A204.1 (cell line): ENCODE data around the gene ATM.
"Not testable (repeated sequence)": the region's sequence is repeated elsewhere in the genome, so short reads cannot be mapped to it uniquely, and the experiment has no call there.

Experiments used
- FAIRE-seq: peaks from 2 replicates; lab custom pipeline; 2012; peaks lifted over from hg19 to GRCh38; lab: Jason Lieb, UNC

ATM gene

DNA sequence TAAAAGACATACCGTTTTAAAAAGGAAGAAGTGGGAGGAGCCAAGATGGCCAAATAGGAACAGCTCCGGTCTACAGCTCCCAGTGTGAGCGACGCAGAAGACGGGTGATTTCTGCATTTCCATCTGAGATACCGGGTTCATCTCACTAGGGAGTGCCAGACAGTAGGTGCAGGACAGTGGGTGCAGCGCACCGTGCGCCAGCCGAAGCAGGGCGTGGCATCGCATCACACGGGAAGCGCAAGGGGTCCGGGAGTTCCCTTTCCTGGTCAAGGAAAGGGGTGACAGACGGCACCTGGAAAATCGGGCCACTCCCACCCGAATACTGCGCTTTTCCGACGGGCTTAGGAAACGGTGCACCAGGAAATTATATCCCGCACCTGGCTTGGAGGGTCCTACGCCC is 150.6 kb downstream of the ATM start:
- not testable (repeated sequence) for FAIRE-seq

DNA sequence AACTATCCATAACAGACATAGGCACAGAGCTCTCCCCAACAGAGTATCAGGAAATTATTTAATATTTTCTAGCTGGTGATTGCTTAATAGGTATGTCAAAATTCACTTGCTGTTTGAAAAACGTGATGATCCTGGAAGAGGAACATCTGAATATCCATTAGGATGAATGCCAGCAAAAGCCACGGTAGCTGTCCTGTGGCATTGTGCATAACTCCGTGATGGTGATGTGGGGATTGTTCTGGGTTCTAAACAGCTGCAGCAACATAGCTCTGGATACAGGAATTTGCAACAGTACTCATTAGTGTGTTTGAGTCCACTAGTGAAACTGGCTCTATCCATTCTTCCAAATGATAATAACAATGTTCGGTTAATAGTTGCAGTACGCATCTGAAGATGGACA is 165.7 kb downstream of the ATM start:
- no peak for FAIRE-seq

DNA sequence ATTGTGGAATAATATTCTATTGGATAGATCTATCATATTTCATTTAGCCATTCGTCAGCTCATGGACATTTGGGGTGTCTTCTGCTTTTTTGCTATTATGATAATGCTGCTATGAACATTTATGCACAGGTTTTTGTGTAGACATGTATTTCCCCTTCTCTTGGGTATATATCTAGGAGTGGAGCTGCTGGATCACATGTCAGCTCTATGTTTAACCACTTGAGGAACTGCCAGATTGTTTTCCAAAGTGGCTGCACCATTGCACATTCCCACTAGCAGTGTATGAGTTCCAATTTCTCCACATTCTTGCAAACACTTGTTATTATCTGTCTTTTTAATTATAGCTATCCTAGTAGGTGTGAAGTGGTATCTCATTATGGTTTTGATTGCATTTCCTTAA is 169.5 kb downstream of the ATM start:
- no peak for FAIRE-seq

DNA sequence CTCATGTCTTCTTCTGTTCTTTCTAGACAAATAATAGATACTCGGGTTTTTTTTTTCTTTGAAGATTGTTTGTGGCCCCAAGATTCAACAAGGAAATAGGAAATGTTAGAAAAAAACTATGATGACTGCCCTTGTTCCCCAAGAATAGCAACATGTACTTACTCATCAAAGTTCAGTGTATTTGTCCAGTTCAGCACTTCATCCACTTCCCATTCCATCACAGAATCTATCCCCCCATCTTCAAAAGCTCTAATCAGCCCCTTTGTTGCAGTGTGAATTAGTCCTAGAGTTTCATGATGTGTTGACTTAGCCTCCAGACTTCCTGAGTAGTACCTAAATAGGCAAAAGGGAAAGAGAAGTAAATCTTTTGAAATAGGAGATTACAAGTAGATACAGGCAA is 170.2 kb downstream of the ATM start:
- FAIRE-seq, result no peak

DNA sequence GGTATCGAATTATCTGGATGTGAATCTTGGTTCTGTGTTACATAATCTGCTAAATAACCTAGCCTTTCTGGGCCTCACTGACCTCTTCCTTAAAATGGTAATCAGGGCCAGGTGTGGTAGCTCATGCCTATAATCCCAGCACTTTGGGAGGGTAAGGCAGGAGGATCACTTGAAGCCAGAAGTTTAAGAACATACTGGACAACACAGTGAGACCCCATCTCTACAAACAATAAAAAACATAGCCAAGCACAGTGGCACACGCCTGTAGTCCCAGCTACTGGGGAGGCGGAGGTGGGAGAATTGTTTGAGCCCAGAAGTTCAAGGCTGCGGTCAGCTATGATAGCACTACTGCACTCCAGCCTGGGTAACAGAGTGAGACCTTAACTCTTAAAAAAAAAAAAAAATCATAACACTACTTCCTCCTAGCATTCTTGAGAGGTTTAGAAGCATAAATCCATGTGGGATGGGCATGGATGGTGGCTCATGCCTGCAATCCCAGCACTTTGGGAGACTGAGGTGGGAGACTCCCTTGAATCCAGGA is 171.9 kb downstream of the ATM start:
- FAIRE-seq, result no peak

DNA sequence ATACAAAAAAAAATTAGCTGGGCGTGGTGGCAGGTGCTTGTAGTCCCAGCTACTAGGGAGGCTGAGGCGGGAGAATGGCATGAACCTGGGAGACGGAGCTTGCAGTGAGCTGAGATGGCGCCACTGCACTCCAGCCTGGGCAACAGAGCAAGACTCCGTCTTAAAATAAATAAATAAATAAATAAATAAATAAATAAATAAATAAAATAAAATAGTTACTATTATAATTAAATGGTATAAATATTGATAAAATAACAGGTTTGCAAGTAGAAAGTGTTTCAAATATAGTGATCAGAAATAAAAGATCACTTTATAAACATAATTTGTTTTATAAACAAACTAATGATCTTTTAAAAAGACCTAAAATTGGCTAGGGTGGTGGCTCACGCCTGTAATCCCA is 173.8 kb downstream of the ATM start:
- FAIRE-seq, result peak; percentile 40

DNA sequence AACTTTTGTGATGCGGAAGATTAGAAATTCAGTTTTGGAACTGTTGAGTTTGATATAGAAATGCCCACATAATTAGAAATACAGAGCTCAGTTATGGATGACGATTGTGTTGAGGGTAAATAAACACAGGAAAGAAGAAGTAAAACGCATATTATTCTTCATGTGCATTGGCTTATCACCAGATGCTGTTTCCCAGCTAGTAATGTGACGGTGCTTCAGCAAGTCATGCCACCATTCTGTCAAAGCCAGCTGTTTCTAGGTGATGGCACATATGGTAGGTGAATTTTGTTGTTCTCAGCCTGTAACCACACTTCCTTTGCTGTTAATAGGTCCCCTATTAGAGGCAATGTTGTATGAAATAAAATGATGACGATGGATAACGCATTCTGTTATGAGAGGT is 175.6 kb downstream of the ATM start:
- no peak for FAIRE-seq

DNA sequence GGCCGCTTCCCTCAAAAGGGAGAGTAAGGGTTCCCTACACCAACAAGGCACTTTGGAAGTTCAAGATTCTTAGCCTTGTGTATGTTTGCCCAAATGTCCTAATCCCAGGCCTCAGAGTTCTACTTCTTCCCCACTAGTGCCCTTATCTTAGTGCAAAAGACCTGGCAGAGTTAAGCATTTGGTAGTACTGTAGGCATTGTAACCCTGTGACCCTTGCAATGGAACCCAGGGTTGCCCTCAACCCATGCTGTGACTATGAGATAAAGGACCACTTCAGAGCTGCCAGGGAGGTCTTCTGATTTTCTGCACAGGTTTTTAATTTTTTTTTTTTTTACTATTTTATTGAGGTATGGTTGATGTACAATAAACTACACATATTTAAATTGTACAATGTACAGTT is 179.4 kb downstream of the ATM start:
- no peak for FAIRE-seq

DNA sequence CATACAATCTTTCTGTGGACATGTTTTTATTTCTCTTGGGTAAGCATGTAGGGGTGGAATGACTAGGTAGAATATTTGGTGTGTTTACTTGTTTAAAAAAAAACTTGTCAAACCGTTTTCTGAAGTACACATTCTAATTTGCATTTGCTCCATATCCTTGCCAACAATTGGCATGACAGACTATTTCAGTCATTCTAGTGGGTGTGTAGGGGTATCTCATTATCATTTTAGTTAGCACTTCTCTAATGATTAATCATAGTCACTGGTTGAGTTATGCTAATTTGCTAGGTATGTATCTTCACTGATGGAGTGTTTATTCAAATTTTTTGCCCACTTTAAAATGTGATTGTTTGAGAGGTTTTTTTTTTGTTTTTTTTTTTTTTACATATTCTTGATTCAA is 180.2 kb downstream of the ATM start:
- FAIRE-seq, result no peak

DNA sequence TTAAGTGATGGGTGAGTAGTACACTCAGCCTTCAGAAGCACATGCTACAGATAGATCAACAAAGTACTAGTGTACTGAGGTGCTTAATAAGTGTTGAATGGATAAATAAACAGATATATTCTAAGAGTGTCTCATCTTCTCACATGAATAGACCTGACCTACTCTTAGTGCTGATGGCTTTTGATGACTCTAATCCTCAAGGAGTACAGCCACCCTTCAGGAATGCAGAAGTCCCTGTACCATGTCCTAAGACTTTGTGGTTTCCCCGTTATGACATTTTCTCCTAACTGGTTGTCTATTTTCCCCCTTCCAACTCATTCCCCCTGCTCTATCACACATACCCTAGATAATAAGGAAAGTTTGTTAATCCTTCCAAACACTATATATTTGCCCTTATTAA is 182.8 kb downstream of the ATM start:
- no peak for FAIRE-seq

DNA sequence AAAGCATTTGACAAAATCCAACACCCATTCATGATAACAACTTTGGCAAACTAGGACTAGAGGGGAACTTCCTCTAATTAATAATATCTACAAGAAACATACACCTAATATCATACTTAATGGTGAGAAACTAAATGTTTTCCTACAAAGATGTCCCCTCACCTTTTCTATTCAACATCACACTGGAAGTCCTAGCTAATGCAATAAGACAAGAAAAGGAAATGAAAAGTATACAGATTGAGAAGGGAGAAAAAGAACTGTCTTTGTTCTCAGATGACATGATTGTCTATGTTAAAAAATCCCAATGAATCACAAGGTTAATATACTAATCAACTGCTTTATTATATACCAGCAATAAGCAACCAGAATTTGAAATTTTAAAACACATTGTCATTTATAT is 192.1 kb downstream of the ATM start:
- no peak for FAIRE-seq

DNA sequence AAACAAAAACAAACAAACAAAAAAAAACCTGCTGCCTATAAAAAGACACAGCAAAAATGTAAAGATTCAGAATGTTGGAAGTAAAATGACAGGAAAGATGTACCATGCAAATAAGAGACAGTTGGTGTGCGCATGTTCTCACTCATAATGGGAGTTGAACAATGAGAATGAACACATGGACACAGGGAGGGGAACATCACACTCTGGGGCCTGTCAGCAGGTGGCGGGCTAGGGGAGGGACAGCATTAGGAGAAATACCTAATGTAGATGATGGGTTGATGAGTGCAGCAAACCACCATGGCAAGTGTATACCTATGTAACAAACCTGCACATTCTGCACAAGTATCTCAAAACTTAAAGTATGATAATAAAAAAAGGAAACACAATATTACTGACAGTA is 194.7 kb downstream of the ATM start:
- not testable (repeated sequence) for FAIRE-seq
